GM12878 (cell line): ENCODE results near the gene XAGE2. TPM values are rescaled to one million over a fixed set of nuclear protein-coding genes. Genes with fewer than 3 reads are reported as not detected.

ENCODE experiments used
- ATAC-seq: fragments of 200-7000 bp; cut with Tn5 transposase; 3 replicates; pipeline ENCODE4 v1.9.1; 2020; ENCODE audit warnings: mild to moderate bottlenecking, moderate library complexity
- BruUV-seq: library from RNA; stranded (reverse); fragments of 400-500 nt; replicated peaks from 2 replicates; lab custom pipeline; 2021; lab: Mats Ljungman, UMichigan
- CTCF ChIA-PET: fragments of 300-600 bp; sonication (Branson Sonifier 250); formaldehyde crosslinking; extraction: SDS; loops from one replicate; lab custom pipeline; 2021; ENCODE audit warnings: inconsistent platforms; lab: Yijun Ruan, JAX
- POLR2A ChIA-PET: fragments of 350-600 bp; formaldehyde crosslinking; extraction: SDS; loops from one replicate; lab custom pipeline; 2021; ENCODE audit warnings: inconsistent platforms; lab: Charles Lee
- RAD21 ChIA-PET: fragments of 300-600 bp; sonication (Branson Sonifier 250); formaldehyde crosslinking; loops from one replicate; lab custom pipeline; 2023; ENCODE audit warnings: antibody characterized with exemption; ENCODE audit not compliant: unreplicated experiment; lab: Charles Lee
- SMC1A ChIA-PET: fragments of 300-600 bp; sonication (Branson Sonifier 250); formaldehyde crosslinking; loops from one replicate; lab custom pipeline; 2023; ENCODE audit not compliant: unreplicated experiment, uncharacterized antibody; lab: Charles Lee
- DNase-seq: peaks from one replicate; pipeline ENCODE4 v3.0.0-alpha.2; 2011; ENCODE audit warnings: low read depth, low spot score
- FAIRE-seq: peaks from 3 replicates; lab custom pipeline; 2011; peaks lifted over from hg19 to GRCh38; lab: Jason Lieb, UNC
- H2AFZ ChIP-seq: 2 replicates; pipeline ENCODE4 v1.6.0; 2011; ENCODE audit warnings: low read depth, low read length, control low read depth; ENCODE audit not compliant: control insufficient read depth
- H3K27ac ChIP-seq: 2 replicates; pipeline ENCODE4 v1.5.1; 2011; ENCODE audit warnings: control low read depth; ENCODE audit not compliant: control insufficient read depth, insufficient read depth
- H3K27me3 ChIP-seq, 2 experiments: replicated peaks in 1 of 2; 2 replicates each; pipeline versions ENCODE4 v1.6.0 to v1.6.1; 2011; ENCODE audit warnings: low read length in 1 of 2; ENCODE audit not compliant: control insufficient read depth in 2 of 2, insufficient read depth in 2 of 2
- H3K36me3 ChIP-seq, 2 experiments: 2 replicates each; pipeline ENCODE4 v1.5.1; 2011; ENCODE audit warnings: low read length in 1 of 2; ENCODE audit not compliant: control insufficient read depth in 2 of 2, insufficient read depth in 2 of 2
- H3K4me1 ChIP-seq: 2 replicates; pipeline ENCODE4 v1.6.1; 2011; ENCODE audit warnings: mild to moderate bottlenecking, low read length, moderate library complexity, mixed read lengths; ENCODE audit not compliant: control insufficient read depth, insufficient read depth
- H3K4me2 ChIP-seq: 2 replicates; pipeline ENCODE4 v1.6.0; 2011; ENCODE audit warnings: control low read depth; ENCODE audit not compliant: control insufficient read depth, insufficient read depth
- H3K4me3 ChIP-seq: fragments of 200-600 bp; sonication (generic); 2 replicates; pipeline ENCODE4 v1.5.1; 2016
- H3K79me2 ChIP-seq: 2 replicates; pipeline ENCODE4 v1.6.0; 2011; ENCODE audit warnings: low read length; ENCODE audit not compliant: control insufficient read depth, insufficient read depth
- H3K9ac ChIP-seq: 2 replicates; pipeline ENCODE4 v1.8.0; 2011; ENCODE audit warnings: low read length, control low read depth, mixed read lengths; ENCODE audit not compliant: control insufficient read depth, insufficient read depth
- H3K9me3 ChIP-seq: replicated peaks from 3 replicates; pipeline ENCODE4 v1.5.1; 2011; ENCODE audit warnings: mild to moderate bottlenecking, low read length; ENCODE audit not compliant: control insufficient read depth, insufficient read depth
- H4K20me1 ChIP-seq: 2 replicates; pipeline ENCODE4 v1.6.0; 2011; ENCODE audit not compliant: control insufficient read depth, insufficient read depth
- BCL11A ChIP-seq: IDR thresholded peaks from 2 replicates; pipeline ENCODE4 v1.6.1; 2011; ENCODE audit warnings: low read depth, low read length
- CBFB ChIP-seq: IDR thresholded peaks from 2 replicates; pipeline ENCODE4 v1.6.1; 2016; ENCODE audit warnings: antibody characterized with exemption, low read depth
- EP300 ChIP-seq, 2 experiments: fragments of 150-350 bp in 1 of 2; IDR thresholded peaks; 2 replicates each; pipeline ENCODE4 v1.6.1; 2011 to 2012; ENCODE audit warnings: low read depth in 2 of 2, low read length in 2 of 2, borderline replicate concordance in 1 of 2, improper control_type of control experiment in 1 of 2, inconsistent platforms in 1 of 2; ENCODE audit not compliant: control insufficient read depth in 1 of 2
- MEF2A ChIP-seq: IDR thresholded peaks from 2 replicates; pipeline ENCODE4 v1.6.1; 2011; ENCODE audit warnings: low read depth, mild to moderate bottlenecking, low read length, moderate library complexity; ENCODE audit not compliant: insufficient read depth
- SPI1 ChIP-seq: IDR thresholded peaks from 2 replicates; pipeline ENCODE4 v1.6.1; 2011; ENCODE audit warnings: low read depth, mild to moderate bottlenecking, low read length, moderate library complexity, borderline replicate concordance; ENCODE audit not compliant: insufficient read depth
- STAT1 ChIP-seq: fragments of 450-650 bp; conservative IDR thresholded peaks from 2 replicates; pipeline ENCODE4 v1.6.1; 2014; ENCODE audit warnings: antibody characterized with exemption, mild to moderate bottlenecking
- TCF3 ChIP-seq: IDR thresholded peaks from 2 replicates; pipeline ENCODE4 v1.6.1; 2012; ENCODE audit warnings: low read depth, mild to moderate bottlenecking, low read length, borderline replicate concordance; ENCODE audit not compliant: insufficient read depth
- whole genome bisulfite sequencing: methylation state at CpG from one replicate; pipeline ENCODE4 v1.1.6; 2016; ENCODE audit warnings: low lambda C conversion rate; ENCODE audit not compliant: insufficient replicate concordance, insufficient coverage; ENCODE audit errors: missing lambda C conversion rate; 5-methylcytosine and 5-hydroxymethylcytosine counted together
- in situ Hi-C: fragments of 300-500 bp; cut with MboI; formaldehyde crosslinking; loops from 9 replicates; pipeline ENCODE4 v1.14.3; 2018; ENCODE audit warnings: mixed read lengths
- intact Hi-C: fragments of 100-400 bp; cut with micrococcal nuclease; formaldehyde crosslinking; loops from one replicate; pipeline ENCODE4 v1.14.2; 2022; ENCODE audit not compliant: unreplicated experiment
- polyA plus RNA-seq, 11 experiments: library from polyadenylated mRNA; depleted of rRNA in 4 of 11; unstranded in 6 of 11; stranded (reverse) in 5 of 11; fragments of >200 nt; fragmentation: Nextera tagmentation in 4 of 11; fragmentation: Illumina TruSeq in 1 of 11; extraction: Ambion mirVana in 4 of 11; extraction: Trizol in 1 of 11; gene quantifications; 1 replicate in 1 of 11; 2 replicates in 10 of 11; pipeline versions ENCODE4 v1.2.1 to v1.2.3, GENCODE V29; 2011 to 2016; ENCODE audit warnings: inconsistent platforms in 2 of 11, missing spikeins in 2 of 11, low read depth in 1 of 11
- total RNA-seq, 4 experiments: library from RNA; depleted of rRNA in 3 of 4; stranded (reverse); fragments of >200 nt in 3 of 4; fragmentation: Illumina TruSeq in 1 of 4; extraction: Trizol in 1 of 4; gene quantifications; 2 replicates each; pipeline versions ENCODE4 v1.2.1 to v1.2.3, GENCODE V29; 2013 to 2021
- TF ChIP-seq, protein P1 (sequence below): fragments of 450-650 bp; IDR thresholded peaks from 2 replicates; pipeline ENCODE4 v1.6.1; 2017; ENCODE audit warnings: borderline replicate concordance
- TF ChIP-seq, protein P2 (sequence below): fragments of 450-650 bp; IDR thresholded peaks from 2 replicates; pipeline ENCODE4 v1.6.1; 2016; ENCODE audit warnings: mild to moderate bottlenecking, moderate library complexity, borderline replicate concordance
- TF ChIP-seq, protein P3 (sequence below): fragments of 450-650 bp; conservative IDR thresholded peaks from 2 replicates; pipeline ENCODE4 v1.6.1; 2017; ENCODE audit warnings: mild to moderate bottlenecking, moderate library complexity

Gene XAGE2
- total and polyA plus RNA-seq, 10 of the 15 experiments (the other 5 are each of a cell fraction or from before 2014, with no cell fraction given), result not detected

GRCh38 chrX:52337410-52337809, 31.4 kb upstream of the XAGE2 start:
- Histone ChIP-seq H3K36me3 (no peaks in the 10 kb centered on the region), H3K4me3 (no peak overlapping the region), H4K20me1 (no peaks in the 10 kb centered on the region), H3K27ac (no peak overlapping the region), H3K79me2 (no peaks in the 10 kb centered on the region), H3K9ac (no peak overlapping the region), H3K4me1 (no peaks in the 10 kb centered on the region), H3K9me3 (no peaks in the 10 kb centered on the region; the same call in 2 of the 3 replicates), H2AFZ (no peak overlapping the region), H3K4me2 (no peak overlapping the region), H3K27me3 (no peaks in the 10 kb centered on the region)
- no peak for TF ChIP-seq STAT1
- TF ChIP-seq CBFB, result no peak
- no peak for TF ChIP-seq SPI1
- no peak for TF ChIP-seq EP300 (IDR thresholded peaks at IDR 0.05; ENCODE audit: borderline replicate concordance in 1 of 2, control insufficient read depth in 1 of 2, low read depth in 2 of 2, low read length in 2 of 2)
- DNase-seq, result no peak
- POLR2A ChIA-PET, result no interaction called here
- no peak for ATAC-seq
- intact Hi-C loops, result no loop called here
- FAIRE-seq, result no peak
- CTCF ChIA-PET, result no interaction called here
- BruUV-seq, result no TSS peak
- RAD21 ChIA-PET, result no interaction called here
- SMC1A ChIA-PET, result no interaction called here
- 0% methylated on average over 4 of the region's 4 CpGs for WGBS
- in situ Hi-C loops, result loop anchor here (25.0 kb wide), 1 partner anchor 650 kb away; no protein-coding TSS in a partner anchor

DNA sequence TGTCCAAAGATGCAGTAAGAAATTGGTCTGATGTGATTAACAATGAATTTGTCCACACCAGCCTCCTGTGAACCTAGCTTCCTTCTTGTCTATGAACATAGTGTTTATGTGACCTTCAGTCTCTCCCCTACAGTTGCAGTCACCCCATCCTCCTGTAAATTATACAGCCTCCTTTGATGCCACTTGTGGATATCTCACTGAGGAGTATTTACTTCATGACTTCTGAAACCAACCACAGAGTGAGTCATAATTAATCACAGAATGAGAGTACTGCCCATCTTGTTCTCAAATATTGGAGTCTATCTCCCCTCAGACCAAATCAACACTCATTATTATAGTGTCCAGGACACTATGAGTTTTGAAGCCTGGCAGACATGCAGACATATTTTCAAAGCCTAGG, 27.3 kb upstream of the XAGE2 start:
- no peaks in the 10 kb centered on the region for H3K4me1 ChIP-seq
- ATAC-seq, result no peak; the same call in 2 of the 3 replicates
- no peaks in the 10 kb centered on the region for H3K9me3 ChIP-seq
- H3K79me2 ChIP-seq, result no peaks in the 10 kb centered on the region
- ChIA-PET SMC1A (no interaction called here), CTCF (no interaction called here), RAD21 (no interaction called here), POLR2A (no interaction called here)
- H3K27ac ChIP-seq, result no peak overlapping the region
- H3K4me3 ChIP-seq, result no peak overlapping the region
- BruUV-seq, result no TSS peak
- no peaks in the 10 kb centered on the region for H3K36me3 ChIP-seq
- no peak for FAIRE-seq
- intact Hi-C loops (no loop called here), in situ Hi-C loops (loop anchor here (25.0 kb wide), 1 partner anchor 646 kb away; no protein-coding TSS in a partner anchor)
- H3K4me2 ChIP-seq, result no peak overlapping the region
- no peaks in the 10 kb centered on the region for H3K27me3 ChIP-seq
- DNase-seq, result no peak
- no peak overlapping the region for H3K9ac ChIP-seq
- no peak overlapping the region for H2AFZ ChIP-seq
- H4K20me1 ChIP-seq, result no peaks in the 10 kb centered on the region
- no peak for TF ChIP-seq TCF3
- TF ChIP-seq, protein P1, sequence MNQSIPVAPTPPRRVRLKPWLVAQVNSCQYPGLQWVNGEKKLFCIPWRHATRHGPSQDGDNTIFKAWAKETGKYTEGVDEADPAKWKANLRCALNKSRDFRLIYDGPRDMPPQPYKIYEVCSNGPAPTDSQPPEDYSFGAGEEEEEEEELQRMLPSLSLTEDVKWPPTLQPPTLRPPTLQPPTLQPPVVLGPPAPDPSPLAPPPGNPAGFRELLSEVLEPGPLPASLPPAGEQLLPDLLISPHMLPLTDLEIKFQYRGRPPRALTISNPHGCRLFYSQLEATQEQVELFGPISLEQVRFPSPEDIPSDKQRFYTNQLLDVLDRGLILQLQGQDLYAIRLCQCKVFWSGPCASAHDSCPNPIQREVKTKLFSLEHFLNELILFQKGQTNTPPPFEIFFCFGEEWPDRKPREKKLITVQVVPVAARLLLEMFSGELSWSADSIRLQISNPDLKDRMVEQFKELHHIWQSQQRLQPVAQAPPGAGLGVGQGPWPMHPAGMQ, result no peak
- no peak for TF ChIP-seq BCL11A
- TF ChIP-seq, protein P2, sequence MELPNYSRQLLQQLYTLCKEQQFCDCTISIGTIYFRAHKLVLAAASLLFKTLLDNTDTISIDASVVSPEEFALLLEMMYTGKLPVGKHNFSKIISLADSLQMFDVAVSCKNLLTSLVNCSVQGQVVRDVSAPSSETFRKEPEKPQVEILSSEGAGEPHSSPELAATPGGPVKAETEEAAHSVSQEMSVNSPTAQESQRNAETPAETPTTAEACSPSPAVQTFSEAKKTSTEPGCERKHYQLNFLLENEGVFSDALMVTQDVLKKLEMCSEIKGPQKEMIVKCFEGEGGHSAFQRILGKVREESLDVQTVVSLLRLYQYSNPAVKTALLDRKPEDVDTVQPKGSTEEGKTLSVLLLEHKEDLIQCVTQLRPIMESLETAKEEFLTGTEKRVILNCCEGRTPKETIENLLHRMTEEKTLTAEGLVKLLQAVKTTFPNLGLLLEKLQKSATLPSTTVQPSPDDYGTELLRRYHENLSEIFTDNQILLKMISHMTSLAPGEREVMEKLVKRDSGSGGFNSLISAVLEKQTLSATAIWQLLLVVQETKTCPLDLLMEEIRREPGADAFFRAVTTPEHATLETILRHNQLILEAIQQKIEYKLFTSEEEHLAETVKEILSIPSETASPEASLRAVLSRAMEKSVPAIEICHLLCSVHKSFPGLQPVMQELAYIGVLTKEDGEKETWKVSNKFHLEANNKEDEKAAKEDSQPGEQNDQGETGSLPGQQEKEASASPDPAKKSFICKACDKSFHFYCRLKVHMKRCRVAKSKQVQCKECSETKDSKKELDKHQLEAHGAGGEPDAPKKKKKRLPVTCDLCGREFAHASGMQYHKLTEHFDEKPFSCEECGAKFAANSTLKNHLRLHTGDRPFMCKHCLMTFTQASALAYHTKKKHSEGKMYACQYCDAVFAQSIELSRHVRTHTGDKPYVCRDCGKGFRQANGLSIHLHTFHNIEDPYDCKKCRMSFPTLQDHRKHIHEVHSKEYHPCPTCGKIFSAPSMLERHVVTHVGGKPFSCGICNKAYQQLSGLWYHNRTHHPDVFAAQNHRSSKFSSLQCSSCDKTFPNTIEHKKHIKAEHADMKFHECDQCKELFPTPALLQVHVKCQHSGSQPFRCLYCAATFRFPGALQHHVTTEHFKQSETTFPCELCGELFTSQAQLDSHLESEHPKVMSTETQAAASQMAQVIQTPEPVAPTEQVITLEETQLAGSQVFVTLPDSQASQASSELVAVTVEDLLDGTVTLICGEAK, result no peak
- no peak for TF ChIP-seq MEF2A
- TF ChIP-seq, protein P3, sequence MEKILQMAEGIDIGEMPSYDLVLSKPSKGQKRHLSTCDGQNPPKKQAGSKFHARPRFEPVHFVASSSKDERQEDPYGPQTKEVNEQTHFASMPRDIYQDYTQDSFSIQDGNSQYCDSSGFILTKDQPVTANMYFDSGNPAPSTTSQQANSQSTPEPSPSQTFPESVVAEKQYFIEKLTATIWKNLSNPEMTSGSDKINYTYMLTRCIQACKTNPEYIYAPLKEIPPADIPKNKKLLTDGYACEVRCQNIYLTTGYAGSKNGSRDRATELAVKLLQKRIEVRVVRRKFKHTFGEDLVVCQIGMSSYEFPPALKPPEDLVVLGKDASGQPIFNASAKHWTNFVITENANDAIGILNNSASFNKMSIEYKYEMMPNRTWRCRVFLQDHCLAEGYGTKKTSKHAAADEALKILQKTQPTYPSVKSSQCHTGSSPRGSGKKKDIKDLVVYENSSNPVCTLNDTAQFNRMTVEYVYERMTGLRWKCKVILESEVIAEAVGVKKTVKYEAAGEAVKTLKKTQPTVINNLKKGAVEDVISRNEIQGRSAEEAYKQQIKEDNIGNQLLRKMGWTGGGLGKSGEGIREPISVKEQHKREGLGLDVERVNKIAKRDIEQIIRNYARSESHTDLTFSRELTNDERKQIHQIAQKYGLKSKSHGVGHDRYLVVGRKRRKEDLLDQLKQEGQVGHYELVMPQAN, result no peak
